K562 (cell line): ENCODE results near the gene PTAR1. TPM values are rescaled to one million over a fixed set of nuclear protein-coding genes. Genes with fewer than 3 reads are reported as not detected.

Experiments used
- ARID1B ChIP-seq: fragments of 450-650 bp; IDR thresholded peaks from 2 replicates; pipeline ENCODE4 v1.6.1; 2016; ENCODE audit warnings: antibody characterized with exemption, mild to moderate bottlenecking, inconsistent platforms
- GATAD2A ChIP-seq: fragments of 450-650 bp; IDR thresholded peaks from 2 replicates; pipeline ENCODE4 v1.6.1; 2017
- HNRNPL ChIP-seq: fragments of 200-400 bp; formaldehyde crosslinking; IDR thresholded peaks from 2 replicates; pipeline ENCODE4 v1.6.1; 2017; ENCODE audit warnings: low read depth, mild to moderate bottlenecking, low read length
- KLF6 ChIP-seq: fragments of 250-450 bp; sonication (Bioruptor Pico); IDR thresholded peaks from 2 replicates; pipeline ENCODE4 v1.4.0; 2020; ENCODE audit warnings: mild to moderate bottlenecking, moderate library complexity, borderline replicate concordance
- MEF2A ChIP-seq: IDR thresholded peaks from 2 replicates; pipeline ENCODE4 v1.6.1; 2011; ENCODE audit warnings: low read depth, mild to moderate bottlenecking, low read length, moderate library complexity; ENCODE audit not compliant: control insufficient read depth
- MTA2 ChIP-seq: fragments of 450-650 bp; IDR thresholded peaks from 2 replicates; pipeline ENCODE4 v1.6.1; 2016; ENCODE audit warnings: low read depth
- MTA3 ChIP-seq: fragments of 450-650 bp; formaldehyde crosslinking; IDR thresholded peaks from 2 replicates; pipeline ENCODE4 v1.6.1; 2017; ENCODE audit warnings: mild to moderate bottlenecking, borderline replicate concordance
- MXI1 ChIP-seq: IDR thresholded peaks from 2 replicates; pipeline ENCODE4 v1.6.1; 2011; ENCODE audit warnings: low read depth, mild to moderate bottlenecking, improper control_type of control experiment, low read length
- NCOA4 ChIP-seq: fragments of 450-650 bp; IDR thresholded peaks from 2 replicates; pipeline ENCODE4 v1.6.1; 2018; ENCODE audit warnings: mild to moderate bottlenecking; ENCODE audit not compliant: partially characterized antibody
- PHF21A ChIP-seq: fragments of 450-650 bp; IDR thresholded peaks from 2 replicates; pipeline ENCODE4 v1.6.1; 2017; ENCODE audit warnings: low read depth, borderline replicate concordance
- RBM15 ChIP-seq: fragments of 200-400 bp; formaldehyde crosslinking; IDR thresholded peaks from 2 replicates; pipeline ENCODE4 v1.6.1; 2018; ENCODE audit warnings: mild to moderate bottlenecking, low read length, moderate library complexity; ENCODE audit not compliant: insufficient read depth
- SP2 ChIP-seq: IDR thresholded peaks from 2 replicates; pipeline ENCODE4 v1.6.1; 2011; ENCODE audit warnings: mild to moderate bottlenecking, low read depth, low read length, moderate library complexity; ENCODE audit not compliant: poor library complexity, severe bottlenecking; ENCODE audit errors: extremely low read depth
- SRF ChIP-seq, 2 experiments: fragments of 250-450, 450-650 bp in 1 of 2; sonication (Bioruptor Pico) in 1 of 2; sonication (generic) in 1 of 2; formaldehyde crosslinking; IDR thresholded peaks; 2 replicates each; pipeline versions ENCODE4 v1.5.0 to v1.5.1; 2020 to 2022; ENCODE audit warnings: mild to moderate bottlenecking in 1 of 2, missing genetic modification reagents in 1 of 2
- TEAD2 ChIP-seq: fragments of 450-650 bp; IDR thresholded peaks from 2 replicates; pipeline ENCODE4 v1.6.1; 2016; ENCODE audit warnings: missing genetic modification characterization, control low read depth, missing compliant biosample characterization
- ZBTB12 ChIP-seq: fragments of 250-450 bp; sonication (Bioruptor Pico); IDR thresholded peaks from 2 replicates; pipeline ENCODE4 v1.4.0; 2020
- ZC3H11A ChIP-seq: IDR thresholded peaks from 2 replicates; pipeline ENCODE4 v1.6.1; 2012; ENCODE audit warnings: low read depth, low read length, improper control_type of control experiment
- ZNF217 ChIP-seq: sonication (generic); formaldehyde crosslinking; IDR thresholded peaks from 2 replicates; pipeline ENCODE4 v1.8.0; 2022; ENCODE audit warnings: mild to moderate bottlenecking, missing genetic modification reagents
- ZNF77 ChIP-seq: fragments of 250-450 bp; sonication (Bioruptor Pico); IDR thresholded peaks from 2 replicates; pipeline ENCODE4 v1.5.0; 2020
- ZSCAN29 ChIP-seq: fragments of 450-650 bp; IDR thresholded peaks from 2 replicates; pipeline ENCODE4 v1.6.1; 2017
- polyA plus RNA-seq, 8 experiments: library from polyadenylated mRNA; depleted of rRNA in 4 of 8; stranded (reverse) in 5 of 8; unstranded in 3 of 8; fragments of >200 nt; fragmentation: Nextera tagmentation in 2 of 8; fragmentation: Illumina TruSeq in 1 of 8; extraction: Ambion mirVana in 2 of 8; extraction: Trizol in 1 of 8; gene quantifications; 2 replicates each; pipeline versions ENCODE4 v1.2.1 to v1.2.3, GENCODE V29; 2011 to 2014; ENCODE audit warnings: inconsistent platforms in 1 of 8, missing spikeins in 1 of 8
- total RNA-seq, 7 experiments: library from RNA; depleted of rRNA in 6 of 7; stranded (reverse); fragments of >200 nt in 6 of 7; fragmentation: Illumina TruSeq in 2 of 7; extraction: Trizol in 2 of 7; gene quantifications; 2 replicates each; pipeline versions ENCODE4 v1.2.1 to v1.2.3, GENCODE V29; 2011 to 2021; ENCODE audit warnings: low replicate concordance in 1 of 7
- TF ChIP-seq, protein P1 (sequence below): fragments of 250-450 bp; sonication (Bioruptor Pico); IDR thresholded peaks from 2 replicates; pipeline ENCODE4 v1.4.0; 2020; ENCODE audit warnings: mild to moderate bottlenecking, moderate library complexity, borderline replicate concordance
- TF ChIP-seq, protein P2 (sequence below): fragments of 450-650 bp; conservative IDR thresholded peaks from 2 replicates; pipeline ENCODE4 v1.6.1; 2016; ENCODE audit warnings: missing genetic modification characterization, low read depth, mild to moderate bottlenecking, missing compliant biosample characterization, moderate library complexity
- TF ChIP-seq, protein P3 (sequence below): fragments of 450-650 bp; formaldehyde crosslinking; IDR thresholded peaks from 2 replicates; pipeline ENCODE4 v1.4.0; 2020; ENCODE audit warnings: mild to moderate bottlenecking

The PTAR1 gene
- total and polyA plus RNA-seq, 9 of the 15 experiments (the other 6 are each of a cell fraction or from before 2014, with no cell fraction given), result 10.1 to 48.0 (median 28.0) TPM

DNA sequence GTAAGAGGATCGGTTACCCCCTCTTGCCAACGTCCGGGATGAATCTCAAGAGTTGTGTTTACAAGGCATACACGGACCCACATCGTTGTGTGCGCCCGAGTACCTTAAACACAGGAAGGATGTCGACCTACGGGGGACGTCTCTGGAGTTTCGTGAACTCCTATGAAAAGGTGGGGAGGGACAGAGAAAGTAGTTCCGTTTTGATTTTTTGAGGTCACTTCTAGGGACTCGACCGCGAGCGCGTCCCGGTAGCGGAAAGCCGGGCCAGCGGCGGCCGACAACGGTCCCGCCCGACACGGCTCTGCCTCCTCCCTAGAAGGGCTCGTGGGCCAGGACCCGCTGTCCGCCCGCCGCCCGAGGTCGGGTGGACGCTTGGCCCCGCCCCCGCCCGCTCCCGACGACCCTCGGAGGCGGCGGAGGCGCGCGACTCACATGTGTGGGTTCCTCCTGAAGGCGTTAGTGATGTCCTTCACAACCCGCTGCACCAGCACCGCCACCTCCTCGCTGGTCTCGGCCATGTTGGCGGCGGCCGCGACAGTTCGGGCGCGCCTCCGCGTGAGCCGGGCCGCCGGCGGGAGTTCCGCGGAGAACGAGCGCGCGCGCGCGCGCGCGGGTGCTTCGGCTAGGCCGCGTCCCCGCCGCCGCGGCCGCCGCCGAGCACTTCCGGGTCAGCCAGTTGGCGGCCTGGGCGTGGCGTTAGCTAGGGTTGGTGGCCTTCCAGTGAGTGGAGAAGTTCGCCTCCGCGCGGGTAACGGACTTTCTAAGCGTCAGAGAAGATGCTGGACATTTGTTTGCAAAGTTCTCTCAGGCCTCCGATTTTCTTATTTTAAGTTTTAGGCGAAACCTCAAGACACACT, at the start of gene PTAR1 (continued):
- TF ChIP-seq, protein P1, sequence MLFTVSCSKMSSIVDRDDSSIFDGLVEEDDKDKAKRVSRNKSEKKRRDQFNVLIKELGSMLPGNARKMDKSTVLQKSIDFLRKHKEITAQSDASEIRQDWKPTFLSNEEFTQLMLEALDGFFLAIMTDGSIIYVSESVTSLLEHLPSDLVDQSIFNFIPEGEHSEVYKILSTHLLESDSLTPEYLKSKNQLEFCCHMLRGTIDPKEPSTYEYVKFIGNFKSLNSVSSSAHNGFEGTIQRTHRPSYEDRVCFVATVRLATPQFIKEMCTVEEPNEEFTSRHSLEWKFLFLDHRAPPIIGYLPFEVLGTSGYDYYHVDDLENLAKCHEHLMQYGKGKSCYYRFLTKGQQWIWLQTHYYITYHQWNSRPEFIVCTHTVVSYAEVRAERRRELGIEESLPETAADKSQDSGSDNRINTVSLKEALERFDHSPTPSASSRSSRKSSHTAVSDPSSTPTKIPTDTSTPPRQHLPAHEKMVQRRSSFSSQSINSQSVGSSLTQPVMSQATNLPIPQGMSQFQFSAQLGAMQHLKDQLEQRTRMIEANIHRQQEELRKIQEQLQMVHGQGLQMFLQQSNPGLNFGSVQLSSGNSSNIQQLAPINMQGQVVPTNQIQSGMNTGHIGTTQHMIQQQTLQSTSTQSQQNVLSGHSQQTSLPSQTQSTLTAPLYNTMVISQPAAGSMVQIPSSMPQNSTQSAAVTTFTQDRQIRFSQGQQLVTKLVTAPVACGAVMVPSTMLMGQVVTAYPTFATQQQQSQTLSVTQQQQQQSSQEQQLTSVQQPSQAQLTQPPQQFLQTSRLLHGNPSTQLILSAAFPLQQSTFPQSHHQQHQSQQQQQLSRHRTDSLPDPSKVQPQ (CRISPR knock-in tag), result no peak
- TF ChIP-seq GATAD2A (no peak), TEAD2 (tag) (no peak), ZNF77 (CRISPR knock-in tag) (no peak), ZC3H11A (no peak), PHF21A (no peak), ZNF217 (CRISPR knock-in tag) (no peak), MXI1 (no peak), MTA2 (no peak), SRF (CRISPR knock-in tag; IDR thresholded peaks at IDR 0.05) (no peak), RBM15 (no peak), ZBTB12 (CRISPR knock-in tag) (no peak), NCOA4 (no peak), HNRNPL (no peak), MEF2A (no peak), KLF6 (CRISPR knock-in tag) (no peak), MTA3 (0 out of 2 replicates have a peak, but pooled peaks have one; percentile 48), SP2 (no peak), ARID1B (no peak), ZSCAN29 (no peak)
- TF ChIP-seq, protein P2, sequence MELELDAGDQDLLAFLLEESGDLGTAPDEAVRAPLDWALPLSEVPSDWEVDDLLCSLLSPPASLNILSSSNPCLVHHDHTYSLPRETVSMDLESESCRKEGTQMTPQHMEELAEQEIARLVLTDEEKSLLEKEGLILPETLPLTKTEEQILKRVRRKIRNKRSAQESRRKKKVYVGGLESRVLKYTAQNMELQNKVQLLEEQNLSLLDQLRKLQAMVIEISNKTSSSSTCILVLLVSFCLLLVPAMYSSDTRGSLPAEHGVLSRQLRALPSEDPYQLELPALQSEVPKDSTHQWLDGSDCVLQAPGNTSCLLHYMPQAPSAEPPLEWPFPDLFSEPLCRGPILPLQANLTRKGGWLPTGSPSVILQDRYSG (tag), result no peak
- TF ChIP-seq, protein P3, sequence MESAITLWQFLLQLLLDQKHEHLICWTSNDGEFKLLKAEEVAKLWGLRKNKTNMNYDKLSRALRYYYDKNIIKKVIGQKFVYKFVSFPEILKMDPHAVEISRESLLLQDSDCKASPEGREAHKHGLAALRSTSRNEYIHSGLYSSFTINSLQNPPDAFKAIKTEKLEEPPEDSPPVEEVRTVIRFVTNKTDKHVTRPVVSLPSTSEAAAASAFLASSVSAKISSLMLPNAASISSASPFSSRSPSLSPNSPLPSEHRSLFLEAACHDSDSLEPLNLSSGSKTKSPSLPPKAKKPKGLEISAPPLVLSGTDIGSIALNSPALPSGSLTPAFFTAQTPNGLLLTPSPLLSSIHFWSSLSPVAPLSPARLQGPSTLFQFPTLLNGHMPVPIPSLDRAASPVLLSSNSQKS (CRISPR knock-in tag), result no peak
